Activated naive CD4-positive, alpha-beta T cell treated with anti-CD3 and anti-CD28 coated beads, Interleukin-2, amount 50 U/mL, for 16 hours (primary cell): ENCODE measurements around the gene COA1.
"Not testable (repeated sequence)": the region's sequence is repeated elsewhere in the genome, so short reads cannot be mapped to it uniquely, and the experiment has no call there.

Source experiments
- DNase-seq: peaks from one replicate; pipeline ENCODE4 v3.0.0-alpha.2; 2020

Gene COA1

GRCh38 chr7:43625980-43626379, 103.3 kb downstream of the COA1 start:
- no peak for DNase-seq

GRCh38 chr7:43625453-43625852, 103.9 kb downstream of the COA1 start:
- DNase-seq = no peak

- DNase-seq = no peak
Measured at GRCh38 chr7:43624156-43624555, 105.2 kb downstream of the COA1 start.

DNA sequence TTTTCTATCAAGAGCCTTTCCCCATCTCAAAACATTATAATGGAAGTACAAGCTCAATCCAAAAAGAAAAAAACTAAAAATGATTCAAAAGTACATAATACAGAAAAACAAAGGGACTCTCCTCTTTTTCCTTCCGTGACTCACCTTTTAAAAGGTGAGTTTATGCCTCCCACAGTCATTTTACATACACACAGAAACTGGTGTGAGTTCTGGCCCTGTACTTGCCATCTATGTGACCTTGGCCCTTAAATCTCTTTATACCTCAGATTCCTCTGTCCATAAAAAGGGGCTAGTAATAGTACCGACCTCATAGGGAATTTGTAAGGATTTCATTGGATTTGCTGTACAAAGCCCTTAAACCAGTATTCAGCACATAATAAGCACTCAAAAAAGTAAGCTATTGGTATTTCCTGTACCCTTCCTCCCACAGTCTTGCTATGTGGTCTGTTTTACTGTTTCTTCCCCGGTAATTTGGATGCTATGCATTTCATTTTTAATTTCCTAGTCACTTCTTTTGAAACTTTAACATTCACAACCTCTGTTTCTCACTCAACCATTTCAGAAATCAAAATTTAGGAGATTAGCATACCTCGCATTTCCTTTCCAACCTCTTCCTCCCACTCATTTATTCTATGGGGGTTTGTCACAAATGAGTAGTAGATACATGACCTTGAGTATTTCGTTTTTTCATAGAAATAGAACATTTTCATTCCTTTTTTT, 107.4 kb downstream of the COA1 start:
- DNase-seq = no peak

DNA sequence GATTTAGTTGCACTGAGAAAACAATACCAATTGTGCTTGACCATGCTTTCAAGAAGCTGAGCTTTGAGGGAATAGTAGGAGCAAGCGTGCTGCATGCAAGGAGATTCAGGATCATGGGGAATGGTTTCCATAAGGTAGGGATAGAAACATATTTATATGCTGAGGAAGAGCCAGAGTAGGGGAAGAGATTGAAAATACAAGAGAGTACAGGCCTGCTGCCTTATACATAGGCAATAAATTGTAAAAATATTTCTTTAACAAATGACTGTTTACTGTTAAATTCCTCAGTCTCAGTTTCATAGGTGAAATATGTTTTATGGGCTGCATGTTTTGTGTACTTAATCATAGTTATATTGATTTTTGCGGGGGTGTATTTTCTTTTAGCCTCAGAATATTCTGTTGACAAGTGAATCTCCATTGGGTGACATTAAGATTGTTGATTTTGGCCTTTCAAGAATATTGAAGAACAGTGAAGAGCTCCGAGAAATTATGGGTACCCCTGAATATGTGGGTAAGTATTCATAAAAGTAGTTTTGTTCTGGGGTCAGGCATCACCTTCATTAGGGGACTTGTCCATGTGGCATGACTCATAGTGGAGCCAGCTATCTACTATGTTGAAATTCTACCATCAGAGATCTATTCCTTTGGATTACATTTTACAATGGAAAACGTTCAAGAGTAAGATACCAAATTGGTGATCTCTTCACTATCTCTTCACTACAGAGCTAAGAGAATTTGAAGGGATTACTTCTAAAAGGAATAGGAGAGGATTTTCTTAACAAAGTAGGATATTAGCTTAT, 109.9 kb downstream of the COA1 start:
- no peak for DNase-seq

DNA sequence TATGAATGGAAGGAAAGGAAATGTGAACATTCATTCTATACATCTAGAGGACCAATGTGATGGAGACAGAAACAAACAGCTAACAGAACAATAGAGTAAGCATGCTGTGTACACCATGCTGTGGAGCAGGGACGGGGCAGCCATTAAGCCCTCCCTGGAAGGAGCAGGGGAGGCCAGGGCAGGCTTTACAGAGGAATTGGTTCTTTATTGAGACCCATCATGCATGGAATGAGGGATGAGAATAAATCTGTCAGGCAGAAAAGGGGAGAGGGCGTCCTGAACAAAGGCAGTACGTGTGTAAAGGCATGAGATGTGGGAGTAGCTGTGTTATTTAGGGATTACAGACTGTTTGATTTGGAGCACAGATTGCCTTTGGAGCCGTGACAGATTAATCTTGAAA, 111.2 kb downstream of the COA1 start:
- no peak for DNase-seq

DNA sequence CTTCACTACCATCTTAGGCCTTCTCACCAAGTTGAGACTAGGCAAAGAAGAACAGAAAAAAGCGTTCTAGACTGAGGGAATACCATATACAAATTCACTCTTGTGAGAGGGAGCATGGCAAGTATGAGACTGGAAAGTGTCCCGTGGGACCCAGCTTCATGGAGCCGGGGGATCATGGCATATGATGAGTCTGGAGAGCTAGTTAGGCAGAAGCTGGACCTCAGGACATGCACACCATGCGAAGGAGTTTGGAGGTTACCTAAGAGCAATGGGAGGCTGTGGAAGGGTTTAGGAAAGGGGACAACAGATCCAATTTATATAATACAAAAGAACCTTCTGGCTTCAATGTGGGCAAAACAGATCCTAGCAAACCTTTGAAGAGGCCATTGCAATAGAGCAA, 112.3 kb downstream of the COA1 start:
- no peak for DNase-seq

GRCh38 chr7:43615558-43616145, 113.7 kb downstream of the COA1 start:
- DNase-seq = no peak

- no peak for DNase-seq
Measured at GRCh38 chr7:43612599-43613589, 116.4 kb downstream of the COA1 start.

- DNase-seq = no peak
Measured at GRCh38 chr7:43612128-43612527, 117.2 kb downstream of the COA1 start.

- no peak for DNase-seq
Measured at GRCh38 chr7:43609097-43609496, 120.2 kb downstream of the COA1 start.

DNA sequence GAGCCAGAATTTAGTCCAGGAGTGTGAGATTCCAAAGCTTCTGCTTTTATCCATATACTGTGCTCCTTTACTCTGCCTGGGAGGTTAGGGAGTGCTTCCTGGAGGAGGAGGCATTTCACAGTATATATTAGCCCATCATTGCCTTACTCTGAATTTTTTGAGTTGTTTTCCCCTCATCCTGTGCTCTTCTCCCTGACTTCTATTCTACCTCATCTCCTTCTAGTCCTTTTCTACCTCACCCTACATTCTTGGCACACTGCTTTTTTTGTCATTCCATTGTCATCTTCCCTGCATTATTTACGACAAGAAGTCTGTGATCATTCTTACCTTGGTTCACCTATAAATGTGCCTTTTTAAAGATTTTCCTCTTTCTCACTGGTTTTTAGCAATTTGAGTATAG, 125.1 kb downstream of the COA1 start:
- DNase-seq = no peak

DNA sequence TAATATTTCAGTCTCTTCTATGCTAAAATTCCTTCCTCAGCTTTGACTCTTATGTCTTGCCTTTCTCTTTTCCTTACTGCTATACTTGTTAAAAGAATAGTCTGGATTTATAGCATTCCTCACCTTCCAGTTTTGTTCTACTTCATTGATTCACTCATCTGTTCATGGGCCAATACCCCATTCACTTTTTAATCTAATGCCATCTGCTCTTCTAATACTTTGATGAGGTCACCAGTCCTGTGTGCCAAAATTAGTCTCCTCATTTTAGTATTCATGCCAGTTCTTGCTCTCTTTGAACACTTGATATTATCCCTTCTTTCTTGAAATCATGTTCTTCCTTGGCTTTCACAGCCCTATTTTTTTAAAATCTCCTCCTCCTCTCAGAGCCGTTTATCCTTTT, 127.1 kb downstream of the COA1 start:
- DNase-seq = no peak

- DNase-seq = no peak
Measured at GRCh38 chr7:43600056-43600455, 129.3 kb downstream of the COA1 start.

DNA sequence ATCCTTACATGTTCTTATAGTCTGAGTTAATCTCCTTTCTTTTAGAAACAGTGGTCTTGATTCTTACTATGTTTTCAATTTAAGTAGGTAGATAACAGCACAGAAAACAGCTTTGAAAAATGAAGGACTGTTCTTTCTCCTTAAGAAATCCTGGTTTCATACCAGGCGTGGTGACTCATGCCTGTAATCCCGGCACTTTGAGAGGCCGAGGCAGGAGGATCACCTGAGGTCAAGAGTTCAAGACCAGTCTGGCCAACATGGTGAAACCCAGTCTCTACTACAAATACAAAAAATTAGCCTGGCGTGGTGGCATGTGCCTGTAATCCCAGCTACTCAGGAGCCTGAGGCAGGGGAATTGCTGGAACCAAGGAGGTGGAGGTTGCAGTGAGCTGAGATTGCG, 132.9 kb downstream of the COA1 start:
- DNase-seq = not testable (repeated sequence)

DNA sequence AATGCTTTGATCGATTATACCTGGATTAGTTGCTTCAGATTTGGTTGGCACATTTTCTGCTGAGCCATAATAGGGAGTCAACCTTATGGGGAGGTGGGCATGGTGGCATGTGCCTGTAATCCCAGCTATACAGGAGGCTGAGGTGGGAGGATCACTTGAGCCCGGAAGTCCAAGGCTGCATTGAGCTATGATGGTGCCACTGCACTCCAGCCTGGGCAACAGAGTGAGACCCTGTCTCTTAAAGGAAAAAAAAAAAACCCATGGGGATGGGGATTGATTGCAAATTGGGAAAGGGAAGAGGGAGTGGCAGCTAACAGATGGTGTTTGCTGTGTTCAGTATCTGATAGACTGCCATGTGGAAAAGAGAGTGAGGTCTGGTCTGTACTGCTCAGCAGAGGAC, 135.3 kb downstream of the COA1 start:
- no peak for DNase-seq

- no peak for DNase-seq
Measured at GRCh38 chr7:43593010-43593409, 136.3 kb downstream of the COA1 start.

DNA sequence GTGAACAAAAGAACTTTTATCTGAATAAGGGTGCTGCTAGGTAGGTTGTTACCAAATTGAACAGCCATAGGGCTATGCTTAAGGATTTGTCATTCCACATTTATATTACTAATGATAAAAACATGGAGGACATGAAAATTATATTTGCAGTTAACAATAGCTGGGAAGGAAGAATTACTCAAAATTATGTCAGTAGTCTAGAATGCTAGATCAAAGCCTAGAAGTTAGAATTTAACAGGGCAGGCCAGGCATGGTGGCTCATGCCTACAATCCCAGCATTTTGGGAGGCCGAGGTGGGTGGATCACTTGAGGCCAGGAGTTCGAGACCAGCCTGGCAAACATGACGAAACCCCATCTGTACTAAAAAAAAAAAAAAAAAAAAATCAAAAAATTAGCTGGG, 137.0 kb downstream of the COA1 start:
- DNase-seq = no peak

DNA sequence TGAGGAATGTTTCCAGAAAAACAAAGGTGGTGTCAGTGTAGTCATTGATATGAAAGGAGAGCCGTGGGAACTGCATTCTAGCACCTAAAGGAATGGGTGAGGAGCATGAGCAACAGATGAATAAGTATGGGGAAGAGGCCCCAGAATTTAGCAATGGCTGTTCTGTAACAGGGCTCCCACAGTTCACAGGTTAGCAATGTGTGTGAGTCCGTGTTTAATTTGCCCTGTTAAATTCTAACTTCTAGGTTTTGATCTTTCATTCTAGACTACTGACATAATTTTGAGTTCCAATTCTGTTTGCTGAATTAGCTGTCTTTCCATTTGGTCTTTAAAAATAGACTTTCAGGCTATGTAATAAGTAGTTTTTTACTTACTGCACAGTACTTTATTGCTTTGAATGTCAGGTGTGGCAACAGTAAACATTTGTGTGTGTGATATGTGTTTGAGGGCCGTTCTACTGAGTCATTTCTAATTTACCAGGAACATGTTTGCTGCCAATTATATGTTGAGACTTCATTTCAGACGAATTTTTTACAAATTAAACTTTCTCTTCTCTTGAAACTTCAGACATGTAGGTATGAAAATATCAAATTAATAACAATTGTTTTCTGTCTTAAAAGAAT, 137.7 kb downstream of the COA1 start:
- DNase-seq = no peak

DNA sequence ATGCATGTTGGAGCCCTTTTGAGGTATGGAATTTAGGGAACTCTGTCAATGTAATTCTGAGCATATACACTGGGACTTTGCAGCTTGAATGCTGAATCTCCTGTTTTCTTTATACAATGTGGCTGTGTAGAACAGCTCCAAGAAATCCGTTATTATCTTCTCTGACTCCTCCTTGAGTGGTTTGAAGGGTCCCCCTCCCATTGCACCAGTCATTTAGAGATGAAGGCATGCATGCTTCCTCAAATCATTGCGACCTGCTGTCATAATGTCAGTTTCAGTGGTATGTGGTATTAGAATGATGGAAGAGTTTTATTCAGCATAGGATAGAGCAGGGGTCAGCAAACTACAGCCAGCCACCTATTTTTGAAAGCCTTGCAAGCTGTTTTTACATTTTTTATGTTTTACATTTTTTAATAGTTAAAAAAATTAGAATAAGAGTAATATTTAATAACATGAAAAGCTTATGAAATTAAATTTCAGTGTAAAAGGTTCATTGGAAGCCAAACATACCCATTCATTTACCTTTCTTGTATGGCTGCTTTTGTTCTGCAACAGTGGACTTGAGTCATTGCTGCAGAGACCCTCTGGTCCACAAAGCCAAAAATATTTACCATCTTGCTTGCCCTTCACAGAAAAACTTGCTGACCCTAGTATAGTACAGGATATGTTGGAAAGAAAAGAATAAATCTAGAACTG, 138.3 kb downstream of the COA1 start:
- peak; percentile 31 for DNase-seq

- DNase-seq = no peak
Measured at GRCh38 chr7:43589728-43590127, 139.6 kb downstream of the COA1 start.
